ENCODE data around the gene YPEL3.

YPEL3 gene

DNA sequence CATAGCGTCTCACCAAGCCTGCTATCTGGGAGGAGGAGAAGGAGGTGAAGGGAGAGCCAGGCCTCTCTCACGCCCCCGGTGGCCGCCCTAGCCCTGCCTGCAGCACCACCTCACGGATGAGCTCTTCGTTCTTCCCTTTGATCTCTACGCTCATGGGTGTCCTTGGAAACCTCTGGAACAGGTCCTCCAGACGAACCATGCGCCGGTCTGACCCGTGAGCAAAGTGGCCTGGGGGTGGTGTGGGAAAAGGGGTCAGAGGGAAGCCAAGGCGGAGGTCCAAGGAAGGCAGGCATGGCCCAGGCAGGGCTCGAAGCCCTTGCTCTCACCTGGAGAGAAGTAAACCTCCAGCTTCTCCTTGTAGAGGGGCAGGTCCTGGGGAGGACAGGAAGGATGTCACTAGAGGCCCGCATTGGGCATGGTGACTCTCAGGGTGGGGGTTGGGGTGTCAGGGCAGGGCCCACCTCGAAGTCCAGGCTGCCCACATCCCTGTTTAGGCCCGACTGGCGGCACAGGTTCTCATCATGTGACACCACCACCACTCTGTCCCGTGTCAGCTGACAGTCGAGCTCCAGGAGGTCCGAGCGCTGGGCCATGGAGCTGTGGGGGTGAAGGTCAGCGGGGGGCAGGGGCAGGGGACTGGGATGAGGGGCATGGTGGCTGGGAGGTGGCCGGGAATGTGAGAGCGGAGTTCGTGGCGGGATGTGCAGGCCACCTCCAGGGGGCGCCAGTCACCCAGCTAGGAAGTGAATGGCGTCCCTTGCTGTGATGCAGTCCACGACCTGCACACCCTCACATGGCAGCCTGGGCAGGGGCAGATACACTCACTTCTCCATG lies 16.4 kb upstream of the YPEL3 start:
- TF ChIP-seq, protein P1, sequence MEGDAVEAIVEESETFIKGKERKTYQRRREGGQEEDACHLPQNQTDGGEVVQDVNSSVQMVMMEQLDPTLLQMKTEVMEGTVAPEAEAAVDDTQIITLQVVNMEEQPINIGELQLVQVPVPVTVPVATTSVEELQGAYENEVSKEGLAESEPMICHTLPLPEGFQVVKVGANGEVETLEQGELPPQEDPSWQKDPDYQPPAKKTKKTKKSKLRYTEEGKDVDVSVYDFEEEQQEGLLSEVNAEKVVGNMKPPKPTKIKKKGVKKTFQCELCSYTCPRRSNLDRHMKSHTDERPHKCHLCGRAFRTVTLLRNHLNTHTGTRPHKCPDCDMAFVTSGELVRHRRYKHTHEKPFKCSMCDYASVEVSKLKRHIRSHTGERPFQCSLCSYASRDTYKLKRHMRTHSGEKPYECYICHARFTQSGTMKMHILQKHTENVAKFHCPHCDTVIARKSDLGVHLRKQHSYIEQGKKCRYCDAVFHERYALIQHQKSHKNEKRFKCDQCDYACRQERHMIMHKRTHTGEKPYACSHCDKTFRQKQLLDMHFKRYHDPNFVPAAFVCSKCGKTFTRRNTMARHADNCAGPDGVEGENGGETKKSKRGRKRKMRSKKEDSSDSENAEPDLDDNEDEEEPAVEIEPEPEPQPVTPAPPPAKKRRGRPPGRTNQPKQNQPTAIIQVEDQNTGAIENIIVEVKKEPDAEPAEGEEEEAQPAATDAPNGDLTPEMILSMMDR (IDR thresholded peaks at IDR 0.05; ENCODE audit: insufficient read depth, missing control alignments) = peak; percentile 50
- FAIRE-seq = no peak
- DNase-seq (ENCODE audit: insufficient read length, low spot score) = peak; percentile 62

- FAIRE-seq = no peak
- TF ChIP-seq, protein P1 (IDR thresholded peaks at IDR 0.05; ENCODE audit: insufficient read depth, missing control alignments) = no peak
Measured at GRCh38 chr16:30110661-30111060, 14.6 kb upstream of the YPEL3 start.

GRCh38 chr16:30108059-30108850 lies 12.2 kb upstream of the YPEL3 start:
- TF ChIP-seq, protein P1 (IDR thresholded peaks at IDR 0.05; ENCODE audit: insufficient read depth, missing control alignments) = no peak
- no peak for DNase-seq (ENCODE audit: insufficient read length, low spot score)
- no peak for FAIRE-seq

More at GRCh38 chr16:30110661-30111060, 14.6 kb upstream of the YPEL3 start:
- DNase-seq (ENCODE audit: insufficient read length, low spot score) = no peak

- TF ChIP-seq, protein P1 (IDR thresholded peaks at IDR 0.05; ENCODE audit: insufficient read depth, missing control alignments) = no peak
- FAIRE-seq (no peak), DNase-seq (ENCODE audit: insufficient read length, low spot score) (no peak)
Measured at GRCh38 chr16:30104492-30104891, 8.5 kb upstream of the YPEL3 start.

DNA sequence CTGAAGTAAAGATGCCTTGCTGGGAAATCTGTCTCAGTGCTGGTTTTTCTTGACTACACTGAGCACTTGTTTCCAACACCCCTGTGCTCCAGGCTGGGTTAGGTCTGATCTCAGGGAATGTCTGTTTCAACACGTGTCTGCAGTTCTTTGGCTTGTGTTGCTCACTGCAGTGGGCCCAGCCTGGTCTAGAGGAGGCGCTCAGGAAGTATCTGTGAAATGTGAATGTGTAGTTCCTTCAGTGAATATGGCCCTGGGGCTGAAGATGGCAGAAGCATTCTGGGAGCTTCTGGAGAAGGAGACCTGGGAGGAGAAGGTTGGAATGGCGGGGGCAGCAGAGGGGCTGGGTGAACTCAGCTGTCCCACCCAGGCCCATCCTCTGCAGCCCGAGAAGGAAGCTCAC lies 8.1 kb upstream of the YPEL3 start:
- FAIRE-seq (no peak), DNase-seq (ENCODE audit: insufficient read length, low spot score) (no peak)
- TF ChIP-seq, protein P1 (IDR thresholded peaks at IDR 0.05; ENCODE audit: insufficient read depth, missing control alignments) = no peak

GRCh38 chr16:30096862-30097563 lies 1.0 kb upstream of the YPEL3 start:
- TF ChIP-seq, protein P1 (IDR thresholded peaks at IDR 0.05; ENCODE audit: insufficient read depth, missing control alignments) = no peak
- FAIRE-seq (no peak), DNase-seq (ENCODE audit: insufficient read length, low spot score) (no peak)
